ENCODE data around the gene MESD.

The MESD gene

GRCh38 chr15:80904998-80905397 lies 84.6 kb downstream of the MESD start:
- DNase-seq (ENCODE audit: low read depth in 3 of 3): no peak

- no peak for DNase-seq (ENCODE audit: low read depth in 3 of 3)
Measured at GRCh38 chr15:80902298-80902801, 87.3 kb downstream of the MESD start.

- DNase-seq (ENCODE audit: low read depth in 3 of 3): no peak
Measured at GRCh38 chr15:80898040-80898439, 91.6 kb downstream of the MESD start.

Measured in stimulated activated CD4-positive, alpha-beta T cell treated with anti-CD3 and anti-CD28 coated beads, TNF-alpha, amount 100 ng/mL, for 24 hours (primary cell).